ENCODE measurements around the gene CHCHD3.

The CHCHD3 gene

DNA sequence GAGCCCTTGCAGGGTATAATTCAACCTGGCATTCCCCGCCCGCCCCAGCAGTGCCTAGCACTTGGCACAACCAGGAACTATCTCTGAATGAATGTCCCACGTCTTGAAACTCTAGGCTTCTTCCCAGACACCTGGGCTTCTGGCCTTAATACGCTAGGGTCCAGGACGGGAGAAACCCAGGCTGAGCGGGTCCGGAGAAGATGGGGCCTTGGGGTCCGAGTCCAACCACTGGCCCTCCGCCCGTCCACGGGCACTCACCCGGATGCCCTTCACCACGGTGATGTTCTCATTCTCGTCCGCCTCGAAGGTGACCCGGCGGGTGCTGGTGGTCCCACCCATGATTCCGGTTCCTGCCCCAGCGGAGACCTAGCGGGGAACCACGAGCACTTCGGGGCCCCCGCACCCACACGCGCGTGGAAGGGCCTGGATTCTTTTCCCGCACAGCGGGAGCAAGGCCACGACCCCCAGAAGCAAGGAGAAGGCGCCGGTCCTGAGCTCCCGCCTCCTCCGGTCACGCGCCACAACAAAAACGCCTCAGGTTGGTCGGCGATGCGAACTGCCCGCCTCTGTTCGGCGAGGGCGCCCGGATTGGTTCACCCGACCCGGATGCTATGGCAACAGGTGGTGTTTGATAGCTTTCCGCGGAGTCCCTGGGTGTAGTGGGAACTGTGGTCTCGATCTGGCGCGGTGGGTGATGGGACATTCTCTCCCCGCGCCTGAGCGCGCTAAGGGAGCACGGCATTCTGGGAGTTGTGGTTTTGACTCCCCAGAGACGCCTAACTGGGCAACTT, at the start of gene CHCHD3:
TSS of gene CHCHD3 (minus strand) at position 492 of the 791 bp plus-strand sequence. CDS start at position 339, 153 bp downstream.
- DNase-seq (ENCODE audit: low read depth) = peak; percentile 76

GRCh38 chr7:133130166-133130565, 48.3 kb upstream of the CHCHD3 start:
- DNase-seq (ENCODE audit: low read depth) = no peak

DNA sequence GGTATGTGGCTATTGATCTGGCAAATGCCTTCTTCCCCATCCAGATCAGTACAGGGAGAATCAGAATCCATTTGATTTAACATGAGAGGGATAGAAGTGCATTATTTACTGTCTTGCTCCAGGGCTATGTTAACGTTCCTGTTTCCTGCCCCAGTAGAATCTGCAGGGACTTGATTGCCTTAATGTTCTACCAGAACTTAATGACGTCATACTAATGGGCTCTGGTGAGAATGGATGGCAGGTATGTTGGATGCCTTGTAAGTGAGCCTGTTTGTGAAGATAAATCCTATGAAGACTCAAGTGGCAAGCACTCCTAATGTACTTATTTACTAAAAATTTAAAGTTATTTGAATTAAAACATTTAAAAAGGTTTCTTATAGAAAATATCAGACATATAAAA, 44.5 kb upstream of the CHCHD3 start:
- DNase-seq (ENCODE audit: low read depth) = no peak

- DNase-seq (ENCODE audit: low read depth) = no peak
Measured at GRCh38 chr7:133124974-133125373, 43.1 kb upstream of the CHCHD3 start.

GRCh38 chr7:133121175-133121844, 39.4 kb upstream of the CHCHD3 start:
- DNase-seq (ENCODE audit: low read depth) = no peak

DNA sequence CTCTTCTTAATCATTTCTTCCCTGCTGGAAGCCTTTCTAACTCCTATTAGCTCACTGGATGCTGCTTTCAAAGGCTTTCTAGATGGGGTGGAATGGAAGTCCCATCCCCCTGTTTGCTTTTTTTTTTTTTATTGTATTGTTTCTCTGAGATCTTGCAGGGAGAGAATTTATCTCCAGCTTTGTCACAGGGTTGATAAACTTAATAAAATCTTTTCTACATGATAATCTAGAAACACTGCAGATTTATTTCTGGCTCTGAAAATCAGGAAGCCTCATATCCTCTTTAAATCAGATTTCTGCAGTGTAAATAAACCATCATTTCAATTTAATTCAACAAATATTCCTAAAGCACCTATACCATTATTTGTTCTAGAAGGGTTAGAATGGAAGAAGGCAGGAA, 37.2 kb upstream of the CHCHD3 start:
- no peak for DNase-seq (ENCODE audit: low read depth)

GRCh38 chr7:133118261-133118660, 36.4 kb upstream of the CHCHD3 start:
- no peak for DNase-seq (ENCODE audit: low read depth)

DNA sequence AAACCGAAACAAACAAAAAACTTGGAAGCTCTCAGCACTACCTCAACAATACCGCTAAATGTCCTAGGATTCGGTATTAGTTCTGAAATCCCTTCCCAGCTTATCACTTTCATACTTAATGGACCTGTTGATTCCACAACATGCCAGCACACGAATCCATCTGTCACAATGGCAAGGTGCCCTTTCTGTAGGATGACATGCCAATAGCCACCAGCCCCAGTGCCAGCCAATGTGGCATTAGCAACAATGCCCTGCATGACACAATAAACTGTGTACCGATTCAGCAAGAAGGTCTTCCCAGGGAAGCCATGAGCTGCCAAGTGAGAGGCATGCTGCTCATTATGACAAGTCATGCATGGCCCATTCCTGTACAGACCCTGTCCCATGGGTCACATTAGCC, 35.6 kb upstream of the CHCHD3 start:
- no peak for DNase-seq (ENCODE audit: low read depth)

- DNase-seq (ENCODE audit: low read depth) = no peak
Measured at GRCh38 chr7:133115596-133115995, 33.7 kb upstream of the CHCHD3 start.

GRCh38 chr7:133114519-133114918, 32.6 kb upstream of the CHCHD3 start:
- DNase-seq (ENCODE audit: low read depth) = no peak

GRCh38 chr7:133112976-133113375, 31.1 kb upstream of the CHCHD3 start:
- DNase-seq (ENCODE audit: low read depth) = no peak

- no peak for DNase-seq (ENCODE audit: low read depth)
Measured at GRCh38 chr7:133112335-133112734, 30.4 kb upstream of the CHCHD3 start.

DNA sequence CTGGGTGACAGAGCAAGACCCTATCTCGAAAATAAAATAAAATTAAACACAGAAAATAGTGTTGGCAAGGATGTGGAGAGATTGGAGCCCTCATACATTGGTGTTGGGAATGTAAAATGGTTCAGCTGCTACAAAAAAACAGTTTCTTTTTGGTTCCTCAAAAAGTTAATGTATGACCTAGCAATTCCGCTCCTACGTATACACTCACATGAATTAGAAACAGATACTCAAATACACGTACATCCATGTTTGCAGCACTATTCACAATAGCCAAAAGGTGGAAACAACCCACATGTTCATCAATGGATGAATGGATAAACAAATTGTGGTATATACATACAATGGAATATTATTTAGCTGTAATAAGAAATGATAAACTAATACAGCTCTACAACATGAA, 28.4 kb upstream of the CHCHD3 start:
- DNase-seq (ENCODE audit: low read depth) = no peak

GRCh38 chr7:133109816-133110215, 27.9 kb upstream of the CHCHD3 start:
- no peak for DNase-seq (ENCODE audit: low read depth)

DNA sequence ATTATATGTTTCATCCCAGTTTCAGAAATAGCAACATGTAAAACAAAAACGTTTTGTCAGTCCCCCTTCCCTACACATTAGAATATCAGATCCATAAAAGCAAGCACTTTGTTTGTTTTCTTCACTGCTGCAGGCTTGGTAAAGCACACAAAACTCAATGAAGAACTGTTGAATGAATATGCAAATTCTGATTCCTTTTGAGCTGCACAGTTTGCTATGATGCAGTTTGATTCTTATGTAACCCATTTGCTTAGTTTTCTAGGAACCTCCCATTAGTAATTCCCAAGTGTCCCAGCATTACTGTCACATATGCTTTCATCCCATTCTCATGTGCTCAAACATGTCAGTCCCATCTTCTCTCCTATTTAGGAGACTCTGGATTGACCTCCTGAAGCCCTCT, 26.1 kb upstream of the CHCHD3 start:
- DNase-seq (ENCODE audit: low read depth) = no peak

GRCh38 chr7:133102276-133103060, 20.6 kb upstream of the CHCHD3 start:
- no peak for DNase-seq (ENCODE audit: low read depth)

DNA sequence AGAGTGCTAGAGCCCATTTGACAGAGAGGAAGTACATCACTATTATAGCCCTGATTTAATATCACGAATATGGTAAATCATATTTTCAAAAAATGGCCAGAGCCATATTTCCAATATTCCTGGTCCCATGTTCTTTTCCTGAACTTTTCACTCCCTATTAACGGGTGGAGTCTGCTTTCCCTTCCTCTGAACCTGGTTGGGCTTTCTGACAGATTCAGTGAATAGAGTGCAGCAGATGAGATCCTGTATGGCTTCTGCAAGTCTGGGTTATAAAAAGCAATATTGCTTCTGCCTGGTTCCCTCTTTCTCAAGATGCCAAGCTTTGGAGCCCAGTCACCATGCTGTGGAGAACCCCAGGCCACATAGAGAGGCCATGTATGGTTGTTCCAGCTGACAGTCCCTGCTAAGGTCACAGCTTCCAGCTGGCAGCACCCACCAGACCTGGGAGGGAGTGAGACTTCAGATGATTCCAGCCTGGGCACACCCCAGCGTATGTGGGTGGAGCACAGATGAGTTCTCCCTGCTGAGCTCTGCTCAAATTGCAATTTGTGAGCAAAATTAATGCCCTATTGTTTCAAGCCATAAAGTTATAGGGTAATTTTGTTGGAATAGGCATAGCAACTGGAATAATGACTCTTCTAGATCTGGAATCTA, 17.9 kb upstream of the CHCHD3 start:
- no peak for DNase-seq (ENCODE audit: low read depth)

DNA sequence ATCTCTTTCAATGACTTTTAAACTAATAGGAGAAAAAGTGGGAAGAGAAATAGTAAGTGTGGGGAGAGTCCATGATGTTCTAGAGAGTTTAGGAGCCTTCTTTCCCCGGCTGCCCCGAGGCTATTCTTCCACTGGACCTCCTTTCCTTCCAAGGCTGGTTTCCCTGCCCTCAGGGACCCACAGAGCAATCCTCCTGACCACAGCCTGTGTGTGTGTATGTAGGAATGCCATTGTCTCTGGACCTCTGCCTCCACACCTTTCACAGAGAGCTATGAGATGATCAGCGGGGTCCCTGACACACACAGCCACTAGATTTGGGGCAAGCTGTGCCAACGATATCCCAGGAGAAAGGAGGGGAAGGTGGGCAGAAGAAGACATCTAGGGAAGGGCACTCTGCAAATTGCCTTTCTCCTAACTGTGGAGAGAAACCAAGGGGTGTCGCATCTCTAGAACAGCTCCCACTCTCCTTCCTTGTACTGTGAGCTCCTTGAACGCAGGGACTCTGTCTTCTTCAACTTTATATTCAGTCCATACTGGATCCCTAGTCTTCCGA, 13.3 kb upstream of the CHCHD3 start:
- no peak for DNase-seq (ENCODE audit: low read depth)

GRCh38 chr7:133091943-133092464, 10.1 kb upstream of the CHCHD3 start:
- no peak for DNase-seq (ENCODE audit: low read depth)

DNA sequence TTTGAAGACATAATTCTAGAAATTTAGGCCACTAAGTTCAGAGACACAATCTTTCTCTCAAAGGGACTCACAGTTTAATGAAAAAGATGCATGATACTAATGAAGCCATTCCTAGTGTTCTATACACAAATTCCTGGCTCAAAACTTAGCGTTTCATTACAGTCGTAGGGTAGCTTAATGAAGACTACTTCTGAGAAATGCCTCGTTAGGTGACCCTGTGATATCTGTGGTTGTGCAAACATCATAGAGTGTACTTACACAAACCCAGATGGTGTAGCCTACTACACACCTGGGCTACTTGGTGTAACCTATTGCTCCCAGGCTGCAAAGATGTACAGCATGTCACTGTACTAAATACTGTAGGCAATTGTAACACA, 488 bp upstream of the CHCHD3 start:
- no peak for DNase-seq (ENCODE audit: low read depth)

DNA sequence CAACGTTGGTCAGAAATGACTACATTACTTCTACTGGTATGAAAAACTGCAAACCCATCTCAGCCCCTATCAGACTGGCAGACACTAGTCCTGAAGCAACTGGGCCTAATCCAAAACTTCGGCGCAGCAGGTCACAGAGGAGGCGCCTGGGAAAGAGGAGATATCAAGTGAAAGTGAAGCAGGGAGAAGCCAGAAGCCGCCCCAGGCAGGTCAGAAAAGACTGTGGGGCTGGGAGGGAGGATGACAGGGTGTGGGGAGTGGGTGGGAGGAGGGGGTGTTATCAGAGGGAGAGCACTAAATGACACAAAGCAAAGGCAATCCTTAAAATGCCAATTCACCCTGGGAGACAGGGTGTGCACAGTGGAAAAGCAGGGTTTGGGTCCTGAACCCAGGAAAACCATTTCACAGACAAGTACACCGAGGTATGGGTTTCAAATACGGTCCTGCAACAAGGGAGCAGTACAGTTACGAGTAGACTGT, 731 bp downstream of the CHCHD3 start:
- DNase-seq (ENCODE audit: low read depth) = no peak

DNA sequence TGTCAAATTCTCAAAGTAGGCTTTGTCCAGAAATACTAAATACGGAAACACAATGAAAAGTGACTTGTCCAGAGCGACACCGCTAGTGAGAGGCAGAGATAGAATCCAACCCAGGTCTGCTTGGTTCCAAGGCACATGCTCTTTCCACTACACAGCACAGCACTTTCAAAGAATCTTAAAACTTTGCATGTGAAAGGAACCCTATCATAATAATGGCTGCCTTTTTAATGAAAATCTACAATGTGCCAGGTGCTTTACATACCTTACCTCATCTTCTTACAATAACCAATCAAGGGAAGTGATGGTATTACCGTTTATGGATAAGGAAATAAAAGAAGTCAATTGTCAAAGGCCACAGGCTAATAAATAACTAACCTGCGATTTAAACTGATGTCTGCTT, 2.6 kb downstream of the CHCHD3 start:
- DNase-seq (ENCODE audit: low read depth) = no peak
